ENCODE results near the gene SLC5A1. TPM values are rescaled to one million over a fixed set of nuclear protein-coding genes. Genes with fewer than 3 reads are reported as not detected.

Gene SLC5A1
- total and polyA plus RNA-seq, 9 of the 15 experiments (the other 6 are each of a cell fraction or from before 2014, with no cell fraction given): not detected

- 0% methylated on average over 1 of the region's 1 CpG for WGBS (ENCODE audit: insufficient coverage, low coverage, missing lambda C conversion rate)
- Histone ChIP-seq H4K20me1 (replicated peaks; ENCODE audit: control insufficient read depth, insufficient read depth, low read length) (no peaks in the 10 kb centered on the region), H3K9me1 (ENCODE audit: control insufficient read depth, insufficient read depth, low read length) (no peaks in the 10 kb centered on the region), H3K4me3 (no peak overlapping the region), H3K27ac (ENCODE audit: extremely low read depth, low read depth, low read length) (no peak overlapping the region), H3K9ac (ENCODE audit: insufficient read depth in 1 of 2, low read depth in 2 of 2, low read length in 2 of 2) (no peak overlapping the region), H3K4me1 (replicated peaks in 1 of 2; ENCODE audit: control insufficient read depth in 2 of 2, insufficient read depth in 2 of 2, low read length in 2 of 2) (no peaks in the 10 kb centered on the region; a peak in 2 of 5 replicates), H3K27me3 (ENCODE audit: control insufficient read depth in 2 of 2, insufficient read depth in 2 of 2, low read length in 2 of 2) (peaks cover 0 to 21% of the 10 kb centered on the region in 2 experiments; a peak in 2 of 5 replicates), H2AFZ (ENCODE audit: low read depth, low read length) (no peak overlapping the region), H3K36me3 (ENCODE audit: control insufficient read depth, insufficient read depth, low read length) (no peaks in the 10 kb centered on the region), H3K4me2 (ENCODE audit: insufficient read depth, low read length) (no peak overlapping the region), H3K79me2 (ENCODE audit: control insufficient read depth, insufficient read depth, low read length) (no peaks in the 10 kb centered on the region), H3K9me3 (replicated peaks; ENCODE audit: control insufficient read depth, insufficient read depth, low read depth, low read length) (no peaks in the 10 kb centered on the region)
- no TSS peak for BruUV-seq (replicated peaks)
- FAIRE-seq (no peak), ATAC-seq (no peak), DNase-seq (ENCODE audit: extremely low read depth in 1 of 4, low spot score in 3 of 4) (no peak)
- in situ Hi-C loops (cut with MboI) (no loop called here), intact Hi-C loops (cut with micrococcal nuclease) (no loop called here)
- CTCF ChIA-PET (ENCODE audit: low intra/inter-chr PET ratio): no interaction called here
- POLR2A ChIA-PET: no interaction called here
- TF ChIP-seq CAMTA2 (CRISPR knock-in tag; conservative IDR thresholded peaks at IDR 0.05): no peak
- TF ChIP-seq MTA2 (IDR thresholded peaks at IDR 0.05; ENCODE audit: low read depth): no peak
- TF ChIP-seq SAFB2 (IDR thresholded peaks at IDR 0.05; ENCODE audit: borderline replicate concordance, low read depth, low read length, severe bottlenecking): no peak
- TF ChIP-seq ZNF57 (CRISPR knock-in tag; IDR thresholded peaks at IDR 0.05): no peak
- no peak for TF ChIP-seq ZC3H8 (IDR thresholded peaks at IDR 0.05)
- TF ChIP-seq ARHGAP35 (IDR thresholded peaks at IDR 0.05; ENCODE audit: partially characterized antibody): no peak
- no peak for TF ChIP-seq ZFX (CRISPR knock-in tag; IDR thresholded peaks at IDR 0.05)
- TF ChIP-seq TOE1 (IDR thresholded peaks at IDR 0.05; ENCODE audit: borderline replicate concordance): no peak
- no peak for TF ChIP-seq TOE1 (CRISPR knock-in tag; IDR thresholded peaks at IDR 0.05; ENCODE audit: borderline replicate concordance, low read depth)
- no peak for TF ChIP-seq ID3 (CRISPR knock-in tag; IDR thresholded peaks at IDR 0.05)
- TF ChIP-seq ID3 (tag; IDR thresholded peaks at IDR 0.05): no peak
- no peak for TF ChIP-seq ZNF12 (CRISPR knock-in tag; IDR thresholded peaks at IDR 0.05)
- TF ChIP-seq ZNF282 (CRISPR knock-in tag; IDR thresholded peaks at IDR 0.05): no peak
- no peak for TF ChIP-seq SAFB (IDR thresholded peaks at IDR 0.05; ENCODE audit: borderline replicate concordance, low read depth, low read length)
- TF ChIP-seq U2AF1 (optimal IDR thresholded peaks at IDR 0.05; ENCODE audit: low read depth, low read length): no peak
- no peak for TF ChIP-seq MITF (IDR thresholded peaks at IDR 0.05)
- TF ChIP-seq PHF21A (IDR thresholded peaks at IDR 0.05; ENCODE audit: borderline replicate concordance, low read depth): no peak
- no peak for TF ChIP-seq STAT6 (CRISPR knock-in tag; IDR thresholded peaks at IDR 0.05)
- TF ChIP-seq BCOR (IDR thresholded peaks at IDR 0.05): no peak
- no peak for TF ChIP-seq MCM2 (IDR thresholded peaks at IDR 0.05; ENCODE audit: low read depth)
- no peak for TF ChIP-seq HINFP (tag; conservative IDR thresholded peaks at IDR 0.05; ENCODE audit: low read depth)
Observed at GRCh38 chr22:32132783-32133182, 89.7 kb downstream of the SLC5A1 start.

All from K562 (cell line).